ENCODE measurements around the gene SPOCK2.

- no peak for TF ChIP-seq CTCF (IDR thresholded peaks at IDR 0.05; ENCODE audit: insufficient read depth, low read length, poor library complexity, severe bottlenecking)
- no peak for TF ChIP-seq EZH2phosphoT487 (conservative IDR thresholded peaks at IDR 0.05; ENCODE audit: low read length)
Observed at GRCh38 chr10:72081772-72082590, 6.4 kb downstream of the SPOCK2 start.
